ENCODE results near the gene CDK14. TPM values are rescaled to one million over a fixed set of nuclear protein-coding genes. Genes with fewer than 3 reads are reported as not detected.

Gene CDK14
- total RNA-seq, 1 experiment from 2014 or later: 39.1 TPM

GRCh38 chr7:91201442-91202113, 605.5 kb downstream of the CDK14 start:
- no TSS peak for BruUV-seq (replicated peaks)
- no peak overlapping the region for H3K27ac ChIP-seq
- H3K36me3 ChIP-seq (ENCODE audit: low read depth): no peaks in the 10 kb centered on the region
- H3K79me2 ChIP-seq (ENCODE audit: low read depth): no peaks in the 10 kb centered on the region
- no peak for DNase-seq
- no peak overlapping the region for H2AFZ ChIP-seq
- TF ChIP-seq CTCF (conservative IDR thresholded peaks at IDR 0.05) (no peak), EZH2 (IDR thresholded peaks at IDR 0.05; ENCODE audit: low read depth) (no peak)
- H3K4me1 ChIP-seq (replicated peaks; ENCODE audit: insufficient read depth): no peaks in the 10 kb centered on the region
- no peaks in the 10 kb centered on the region for H3K9me3 ChIP-seq (ENCODE audit: insufficient read depth, low read depth)
- no peaks in the 10 kb centered on the region for H4K20me1 ChIP-seq (ENCODE audit: insufficient read depth)
- ChIA-PET POLR2A (ENCODE audit: unreplicated experiment) (no interaction called here), CTCF (no interaction called here)
- no peak overlapping the region for H3K4me2 ChIP-seq
- H3F3A ChIP-seq (ENCODE audit: insufficient read depth, low read depth): no peaks in the 10 kb centered on the region
- intact Hi-C loops (cut with micrococcal nuclease; ENCODE audit: unreplicated experiment): no loop called here
- H3K9me2 ChIP-seq (ENCODE audit: insufficient read depth): no peaks in the 10 kb centered on the region
- H3K4me3 ChIP-seq: no peak overlapping the region
- no peaks in the 10 kb centered on the region for H3K27me3 ChIP-seq (ENCODE audit: insufficient read depth, low read depth)

- POLR2A ChIA-PET (ENCODE audit: unreplicated experiment): interaction anchor here (0.6 kb wide), 1 partner anchor 559 kb away, joined by 3 read pairs; no protein-coding TSS in a partner anchor
- Histone ChIP-seq H3K27ac (no peak overlapping the region), H4K20me1 (ENCODE audit: insufficient read depth) (no peaks in the 10 kb centered on the region), H2AFZ (no peak overlapping the region), H3K9me3 (ENCODE audit: insufficient read depth, low read depth) (no peaks in the 10 kb centered on the region), H3K4me1 (replicated peaks; ENCODE audit: insufficient read depth) (no peaks in the 10 kb centered on the region), H3K4me3 (no peak overlapping the region), H3K36me3 (ENCODE audit: low read depth) (no peaks in the 10 kb centered on the region), H3K79me2 (ENCODE audit: low read depth) (no peaks in the 10 kb centered on the region), H3F3A (ENCODE audit: insufficient read depth, low read depth) (no peaks in the 10 kb centered on the region), H3K27me3 (ENCODE audit: insufficient read depth, low read depth) (no peaks in the 10 kb centered on the region), H3K9me2 (ENCODE audit: insufficient read depth) (no peaks in the 10 kb centered on the region), H3K4me2 (no peak overlapping the region)
- intact Hi-C loops (cut with micrococcal nuclease; ENCODE audit: unreplicated experiment): no loop called here
- CTCF ChIA-PET: no interaction called here
- BruUV-seq (replicated peaks): no TSS peak
- DNase-seq: no peak
- TF ChIP-seq CTCF (conservative IDR thresholded peaks at IDR 0.05) (no peak), EZH2 (IDR thresholded peaks at IDR 0.05; ENCODE audit: low read depth) (no peak)
Observed at GRCh38 chr7:91206361-91206960, 610.3 kb downstream of the CDK14 start.

- no peak for DNase-seq
- Histone ChIP-seq H3F3A (ENCODE audit: insufficient read depth, low read depth) (no peaks in the 10 kb centered on the region), H3K36me3 (ENCODE audit: low read depth) (no peaks in the 10 kb centered on the region), H3K9me2 (ENCODE audit: insufficient read depth) (no peaks in the 10 kb centered on the region), H3K4me2 (no peak overlapping the region), H4K20me1 (ENCODE audit: insufficient read depth) (no peaks in the 10 kb centered on the region), H3K4me1 (replicated peaks; ENCODE audit: insufficient read depth) (no peaks in the 10 kb centered on the region), H2AFZ (no peak overlapping the region), H3K79me2 (ENCODE audit: low read depth) (no peaks in the 10 kb centered on the region), H3K4me3 (no peak overlapping the region), H3K9me3 (ENCODE audit: insufficient read depth, low read depth) (no peaks in the 10 kb centered on the region), H3K27ac (no peak overlapping the region), H3K27me3 (ENCODE audit: insufficient read depth, low read depth) (no peaks in the 10 kb centered on the region)
- no TSS peak for BruUV-seq (replicated peaks)
- ChIA-PET POLR2A (ENCODE audit: unreplicated experiment) (no interaction called here), CTCF (interaction anchor here (0.6 kb wide), 1 partner anchor 956 kb away, joined by 3 read pairs; no protein-coding TSS in a partner anchor)
- intact Hi-C loops (cut with micrococcal nuclease; ENCODE audit: unreplicated experiment): no loop called here
- TF ChIP-seq EZH2 (IDR thresholded peaks at IDR 0.05; ENCODE audit: low read depth): no peak
- no peak for TF ChIP-seq CTCF (conservative IDR thresholded peaks at IDR 0.05)
Observed at GRCh38 chr7:91212582-91212981, 616.5 kb downstream of the CDK14 start.
